NCI-H82 (cell line): ENCODE results near the gene ISL2.
A peak's percentile ranks its signal among the peaks of the same experiment; 100 is the strongest.

Experiments
- DNase-seq: peaks from one replicate; lab custom pipeline; 2025; lab: John Stamatoyannopoulos, UW

The ISL2 gene

GRCh38 chr15:76327191-76328105 is 9.1 kb upstream of the ISL2 start:
- no peak for DNase-seq

- DNase-seq, result peak; percentile 97
These were observed 8.4 kb upstream of the ISL2 start for GRCh38 chr15:76328106-76328696.

GRCh38 chr15:76328958-76329357 is 7.6 kb upstream of the ISL2 start:
- DNase-seq, result peak; percentile 46

GRCh38 chr15:76330080-76330680 is 6.4 kb upstream of the ISL2 start:
- DNase-seq, result peak; percentile 85

- DNase-seq, result no peak
These were observed 3.8 kb upstream of the ISL2 start for GRCh38 chr15:76332796-76333195.

GRCh38 chr15:76333309-76333708 is 3.3 kb upstream of the ISL2 start:
- no peak for DNase-seq

- peak; percentile 61 for DNase-seq
These were observed 2.7 kb upstream of the ISL2 start for GRCh38 chr15:76333720-76334437.

- no peak for DNase-seq
These were observed 1.9 kb upstream of the ISL2 start for GRCh38 chr15:76334438-76335306.

- peak; percentile 68 for DNase-seq
These were observed 993 bp upstream of the ISL2 start for GRCh38 chr15:76335307-76336253.

- DNase-seq, result peak; percentile 74
These were observed 604 bp downstream of the ISL2 start for GRCh38 chr15:76337059-76337695.

GRCh38 chr15:76337696-76338485 is 1.3 kb downstream of the ISL2 start:
- peak; percentile 52 for DNase-seq

GRCh38 chr15:76338486-76339304 is 2.1 kb downstream of the ISL2 start:
- peak; percentile 75 for DNase-seq

- peak; percentile 70 for DNase-seq
These were observed 3.0 kb downstream of the ISL2 start for GRCh38 chr15:76339305-76340197.

- peak; percentile 59 for DNase-seq
These were observed 3.7 kb downstream of the ISL2 start for GRCh38 chr15:76340198-76340802.

- no peak for DNase-seq
These were observed 4.3 kb downstream of the ISL2 start for GRCh38 chr15:76340803-76341365.
